HAP-1 (cell line): ENCODE results near the gene MACIR.

ENCODE experiments used
- DNase-seq, 2 experiments: peaks; one replicate each; pipeline ENCODE4 v3.0.0-alpha.2; 2016 to 2020; ENCODE audit warnings: low spot score in 2 of 2
- H3K27me3 ChIP-seq: fragments of 250-450 bp; sonication (Bioruptor Pico); 2 replicates; pipeline ENCODE4 v1.5.1; 2020; ENCODE audit warnings: low read depth, mild to moderate bottlenecking, moderate library complexity
- H3K36me3 ChIP-seq: fragments of 250-450 bp; sonication (Bioruptor Pico); replicated peaks from 2 replicates; pipeline ENCODE4 v1.5.1; 2020; ENCODE audit warnings: mild to moderate bottlenecking
- H3K4me1 ChIP-seq: fragments of 250-450 bp; sonication (Bioruptor Pico); 2 replicates; pipeline ENCODE4 v1.5.1; 2020; ENCODE audit warnings: mild to moderate bottlenecking
- H3K4me3 ChIP-seq: fragments of 250-450 bp; sonication (Bioruptor Pico); 2 replicates; pipeline ENCODE4 v1.5.1; 2020; ENCODE audit warnings: mild to moderate bottlenecking, moderate library complexity
- H3K9me3 ChIP-seq: fragments of 250-450 bp; sonication (Bioruptor Pico); 2 replicates; pipeline ENCODE4 v1.5.1; 2020; ENCODE audit warnings: mild to moderate bottlenecking, moderate library complexity
- in situ Hi-C: fragments of 300-500 bp; cut with MboI; formaldehyde crosslinking; loops from 3 replicates; pipeline ENCODE4 v1.14.3; 2020; ENCODE audit warnings: low sequenced_read_pairs, inconsistent platforms, mixed read lengths

MACIR gene

GRCh38 chr5:103258957-103259704 is 568 bp downstream of the MACIR start:
- in situ Hi-C loops, result no loop called here
- Histone ChIP-seq H3K27me3 (no peaks in the 10 kb centered on the region), H3K36me3 (no peaks in the 10 kb centered on the region), H3K4me1 (peaks cover 8% of the 10 kb centered on the region), H3K4me3 (peak overlapping the region; percentile 80), H3K9me3 (no peaks in the 10 kb centered on the region)
- peak; percentile 43 to 72 for DNase-seq

GRCh38 chr5:103259705-103260355 is 1.3 kb downstream of the MACIR start:
- Histone ChIP-seq H3K27me3 (no peaks in the 10 kb centered on the region), H3K9me3 (no peaks in the 10 kb centered on the region), H3K36me3 (no peaks in the 10 kb centered on the region), H3K4me1 (peaks cover 8% of the 10 kb centered on the region), H3K4me3 (peak overlapping the region; percentile 80)
- in situ Hi-C loops, result no loop called here
- peak; percentile 50 to 61 for DNase-seq

- peaks cover 16% of the 10 kb centered on the region for H3K4me1 ChIP-seq
- no peak overlapping the region for H3K4me3 ChIP-seq
- H3K36me3 ChIP-seq, result no peaks in the 10 kb centered on the region
- peak in 1 of 2 experiments; percentile 8 for DNase-seq
- no peaks in the 10 kb centered on the region for H3K27me3 ChIP-seq
- in situ Hi-C loops, result no loop called here
- H3K9me3 ChIP-seq, result no peaks in the 10 kb centered on the region
Observed at GRCh38 chr5:103260951-103261350, 2.4 kb downstream of the MACIR start.

GRCh38 chr5:103262422-103262871 is 3.9 kb downstream of the MACIR start:
- H3K27me3 ChIP-seq, result no peaks in the 10 kb centered on the region
- peaks cover 16% of the 10 kb centered on the region for H3K4me1 ChIP-seq
- no peak for DNase-seq
- no peak overlapping the region for H3K4me3 ChIP-seq
- in situ Hi-C loops, result no loop called here
- H3K9me3 ChIP-seq, result no peaks in the 10 kb centered on the region
- no peaks in the 10 kb centered on the region; the same call in 1 of the 2 replicates for H3K36me3 ChIP-seq

- Histone ChIP-seq H3K27me3 (no peaks in the 10 kb centered on the region), H3K36me3 (no peaks in the 10 kb centered on the region; the same call in 1 of the 2 replicates), H3K9me3 (no peaks in the 10 kb centered on the region), H3K4me3 (no peak overlapping the region), H3K4me1 (peaks cover 16% of the 10 kb centered on the region)
- in situ Hi-C loops, result no loop called here
- no peak for DNase-seq
Observed at GRCh38 chr5:103263054-103263453, 4.5 kb downstream of the MACIR start.

- Histone ChIP-seq H3K4me3 (no peak overlapping the region), H3K27me3 (no peaks in the 10 kb centered on the region), H3K4me1 (peaks cover 16% of the 10 kb centered on the region), H3K36me3 (no peaks in the 10 kb centered on the region; the same call in 1 of the 2 replicates), H3K9me3 (no peaks in the 10 kb centered on the region)
- no peak for DNase-seq
- in situ Hi-C loops, result no loop called here
Observed at GRCh38 chr5:103264508-103264907, 5.9 kb downstream of the MACIR start.

GRCh38 chr5:103270581-103270980 is 12.0 kb downstream of the MACIR start:
- Histone ChIP-seq H3K4me1 (no peaks in the 10 kb centered on the region), H3K4me3 (no peak overlapping the region), H3K27me3 (no peaks in the 10 kb centered on the region), H3K9me3 (no peaks in the 10 kb centered on the region), H3K36me3 (no peaks in the 10 kb centered on the region; the same call in 1 of the 2 replicates)
- no peak for DNase-seq
- in situ Hi-C loops, result no loop called here

GRCh38 chr5:103271570-103272289 is 13.2 kb downstream of the MACIR start:
- H3K27me3 ChIP-seq, result no peaks in the 10 kb centered on the region
- in situ Hi-C loops, result no loop called here
- DNase-seq, result no peak
- H3K4me1 ChIP-seq, result no peaks in the 10 kb centered on the region
- H3K36me3 ChIP-seq, result peaks cover 6% of the 10 kb centered on the region
- H3K9me3 ChIP-seq, result no peaks in the 10 kb centered on the region
- no peak overlapping the region for H3K4me3 ChIP-seq

GRCh38 chr5:103272377-103272776 is 13.8 kb downstream of the MACIR start:
- peaks cover 1% of the 10 kb centered on the region; the same call in 1 of the 2 replicates for H3K4me1 ChIP-seq
- DNase-seq, result no peak

GRCh38 chr5:103273952-103274351 is 15.4 kb downstream of the MACIR start:
- Histone ChIP-seq H3K4me1 (peaks cover 2% of the 10 kb centered on the region; the same call in 1 of the 2 replicates), H3K4me3 (no peak overlapping the region), H3K36me3 (peaks cover 6% of the 10 kb centered on the region), H3K9me3 (no peaks in the 10 kb centered on the region), H3K27me3 (no peaks in the 10 kb centered on the region)
- in situ Hi-C loops, result no loop called here
- DNase-seq, result no peak

More at GRCh38 chr5:103272377-103272776, 13.8 kb downstream of the MACIR start:
- in situ Hi-C loops, result no loop called here
- Histone ChIP-seq H3K9me3 (no peaks in the 10 kb centered on the region), H3K4me3 (no peak overlapping the region), H3K36me3 (peaks cover 6% of the 10 kb centered on the region; the same call in 1 of the 2 replicates), H3K27me3 (no peaks in the 10 kb centered on the region)

- H3K27me3 ChIP-seq, result no peaks in the 10 kb centered on the region
- H3K36me3 ChIP-seq, result peaks cover 6% of the 10 kb centered on the region
- in situ Hi-C loops, result no loop called here
- peaks cover 2% of the 10 kb centered on the region; the same call in 1 of the 2 replicates for H3K4me1 ChIP-seq
- no peak for DNase-seq
- H3K4me3 ChIP-seq, result no peak overlapping the region
- no peaks in the 10 kb centered on the region for H3K9me3 ChIP-seq
Observed at GRCh38 chr5:103275851-103276250, 17.3 kb downstream of the MACIR start.

- Histone ChIP-seq H3K27me3 (no peaks in the 10 kb centered on the region), H3K4me1 (peaks cover 7% of the 10 kb centered on the region), H3K9me3 (no peaks in the 10 kb centered on the region), H3K4me3 (no peak overlapping the region), H3K36me3 (peaks cover 6% of the 10 kb centered on the region)
- DNase-seq, result no peak
- in situ Hi-C loops, result no loop called here
Observed at GRCh38 chr5:103280967-103281366, 22.4 kb downstream of the MACIR start.

GRCh38 chr5:103283120-103283519 is 24.6 kb downstream of the MACIR start:
- in situ Hi-C loops, result no loop called here
- no peaks in the 10 kb centered on the region; the same call in 1 of the 2 replicates for H3K36me3 ChIP-seq
- peaks cover 17% of the 10 kb centered on the region for H3K4me1 ChIP-seq
- H3K4me3 ChIP-seq, result no peak overlapping the region
- DNase-seq, result no peak
- no peaks in the 10 kb centered on the region for H3K27me3 ChIP-seq
- no peaks in the 10 kb centered on the region for H3K9me3 ChIP-seq
